GM12874 (cell line): ENCODE data around the gene WDR7.

ENCODE experiments used
- CTCF ChIP-seq: IDR thresholded peaks from 2 replicates; pipeline ENCODE4 v1.5.1; 2011; ENCODE audit warnings: low read depth, mild to moderate bottlenecking, control low read depth, low read length, moderate library complexity; ENCODE audit not compliant: insufficient read depth

WDR7 gene

DNA sequence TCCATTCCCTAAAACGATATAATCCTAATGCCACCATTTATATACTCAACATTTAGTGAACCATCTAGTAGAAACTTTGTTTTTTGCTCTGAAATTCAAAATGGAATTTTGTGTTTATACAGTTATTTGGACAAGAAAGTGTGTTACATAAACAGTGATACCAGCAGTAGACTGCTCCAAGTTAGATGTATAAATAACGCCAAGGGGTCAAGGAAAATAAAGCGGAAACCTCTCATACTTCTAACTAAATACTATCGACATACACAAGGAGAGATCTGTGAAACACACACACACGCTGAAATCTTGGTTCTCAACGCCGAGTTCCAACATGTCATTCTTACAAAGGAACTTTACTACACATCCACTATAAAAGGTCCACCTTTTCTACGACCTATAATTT, 14.0 kb upstream of the WDR7 start:
- no peak for TF ChIP-seq CTCF

DNA sequence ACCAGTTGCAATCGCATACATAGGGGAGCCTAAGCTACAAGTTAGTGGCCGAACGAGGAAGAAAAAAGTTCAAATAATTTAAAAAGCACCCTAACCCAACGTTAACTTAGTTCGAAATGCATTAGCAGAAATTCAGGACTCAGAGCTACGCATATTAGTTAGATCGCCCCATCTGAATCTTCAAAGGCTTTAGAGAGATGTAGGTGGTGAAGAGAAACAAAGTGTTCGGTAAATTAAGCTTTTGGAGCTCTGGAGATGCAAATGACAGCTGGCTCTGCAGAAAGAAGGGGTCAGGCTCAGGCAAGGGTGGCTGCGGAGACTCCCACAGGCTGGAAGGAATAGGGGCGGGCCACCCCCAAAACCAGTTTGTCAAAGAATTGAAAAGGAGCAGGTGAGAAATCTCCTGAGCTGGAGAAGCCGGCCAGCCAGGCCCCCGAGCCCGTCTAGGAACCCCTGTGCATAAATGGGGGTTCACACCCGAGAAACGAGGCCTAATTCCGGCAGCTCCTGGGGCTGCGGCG, 13.4 kb upstream of the WDR7 start:
- TF ChIP-seq CTCF: no peak

DNA sequence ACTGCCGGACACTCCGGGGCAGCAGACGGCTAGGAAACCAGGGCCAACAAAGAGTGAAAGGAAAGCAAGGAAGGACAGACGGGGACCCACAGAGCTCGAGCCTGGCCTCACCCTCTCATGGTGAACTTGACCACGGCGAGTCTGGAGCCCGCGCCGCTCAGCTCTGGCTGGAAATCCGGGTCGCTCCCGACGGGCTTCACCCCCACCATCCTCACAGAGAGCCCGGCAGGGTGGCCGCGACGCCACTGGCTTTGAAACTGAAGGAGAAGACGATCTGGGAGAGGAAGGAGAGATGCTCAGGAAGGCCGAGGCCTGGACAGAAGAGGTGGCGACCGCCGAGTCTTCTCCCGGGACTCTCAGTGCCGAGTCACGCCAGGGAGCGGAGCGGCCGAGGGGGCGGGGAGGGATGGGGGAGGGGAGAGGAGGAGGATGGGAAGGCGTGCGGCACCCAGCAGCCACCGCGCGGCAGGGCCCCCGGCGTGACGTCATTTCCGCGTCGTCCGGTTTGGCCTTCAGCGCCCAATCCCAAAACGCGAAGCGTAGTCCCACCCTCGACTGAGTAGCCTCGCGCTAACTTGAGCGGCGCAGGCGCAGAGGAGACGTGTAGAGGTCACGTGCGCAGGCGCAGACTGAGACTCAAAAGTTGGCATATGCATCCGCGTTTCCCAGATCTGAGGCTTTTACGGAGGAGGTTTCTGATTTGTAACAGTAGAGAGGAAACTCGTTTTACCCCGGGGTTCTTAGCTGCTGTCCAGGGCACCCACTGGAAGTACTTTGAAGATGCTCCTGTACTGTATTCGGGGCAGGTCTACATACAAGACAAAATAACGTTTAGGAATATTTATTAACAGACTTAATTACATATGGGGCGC, 12.7 kb upstream of the WDR7 start, which contains the start of gene TXNL1:
Gene TXNL1, minus strand, starts transcription at position 361 of the 872 bp plus-strand sequence. Its CDS starts 152 bp downstream, at position 209.
- no peak for TF ChIP-seq CTCF

DNA sequence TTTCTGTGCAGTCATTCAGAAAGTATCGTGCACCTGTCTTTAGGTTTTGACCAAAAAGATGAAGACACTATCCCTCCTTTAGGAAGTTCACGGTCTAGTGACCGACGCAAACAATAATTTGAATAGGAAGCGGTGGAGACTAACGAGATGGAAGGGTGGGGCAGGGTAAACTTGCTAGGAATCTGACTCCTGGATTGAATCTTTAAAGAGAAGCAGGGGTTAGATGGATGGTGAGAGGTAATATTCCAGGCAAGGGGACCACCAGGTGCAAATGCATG, 12.1 kb upstream of the WDR7 start:
- TF ChIP-seq CTCF: no peak

GRCh38 chr18:56639571-56639970, 11.6 kb upstream of the WDR7 start:
- TF ChIP-seq CTCF: no peak

DNA sequence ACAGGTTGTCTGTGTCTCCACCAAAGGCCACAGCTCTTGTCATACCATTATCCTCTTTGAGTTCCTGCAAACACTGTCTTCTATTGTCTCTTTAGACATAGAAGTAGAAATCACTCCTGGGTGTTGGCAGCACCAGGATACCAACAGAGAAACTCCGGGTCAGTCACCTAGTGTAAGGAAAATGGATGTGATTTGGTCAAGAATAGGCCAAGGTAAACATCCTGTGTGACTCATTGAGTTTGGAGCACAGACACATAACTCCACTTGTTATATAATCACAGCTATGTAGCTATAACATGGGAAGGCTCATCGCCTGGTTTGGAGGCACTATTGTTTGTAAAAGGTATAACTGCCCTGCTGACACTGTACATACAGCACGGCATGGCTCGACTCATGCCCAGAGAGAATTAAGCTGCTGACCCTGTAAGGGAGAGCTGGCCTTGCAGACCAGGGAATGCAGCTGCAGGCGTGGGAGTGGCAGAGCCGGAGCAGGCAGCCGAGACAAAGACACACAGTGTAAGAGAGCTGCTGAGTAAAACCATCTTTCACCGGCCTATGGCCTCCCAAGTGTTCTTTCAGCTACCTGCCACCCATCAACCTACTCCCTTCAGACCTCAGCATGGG, 9.3 kb upstream of the WDR7 start:
- TF ChIP-seq CTCF: no peak

GRCh38 chr18:56643381-56643780, 7.8 kb upstream of the WDR7 start:
- TF ChIP-seq CTCF: no peak
